EH (cell line): Measurements from ENCODE around the gene ARL6.

Experiments used
- DNase-seq: peaks from one replicate; pipeline ENCODE4 v3.0.0-alpha.2; 2015; ENCODE audit warnings: low read depth

The ARL6 gene, protein sequence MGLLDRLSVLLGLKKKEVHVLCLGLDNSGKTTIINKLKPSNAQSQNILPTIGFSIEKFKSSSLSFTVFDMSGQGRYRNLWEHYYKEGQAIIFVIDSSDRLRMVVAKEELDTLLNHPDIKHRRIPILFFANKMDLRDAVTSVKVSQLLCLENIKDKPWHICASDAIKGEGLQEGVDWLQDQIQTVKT

DNA sequence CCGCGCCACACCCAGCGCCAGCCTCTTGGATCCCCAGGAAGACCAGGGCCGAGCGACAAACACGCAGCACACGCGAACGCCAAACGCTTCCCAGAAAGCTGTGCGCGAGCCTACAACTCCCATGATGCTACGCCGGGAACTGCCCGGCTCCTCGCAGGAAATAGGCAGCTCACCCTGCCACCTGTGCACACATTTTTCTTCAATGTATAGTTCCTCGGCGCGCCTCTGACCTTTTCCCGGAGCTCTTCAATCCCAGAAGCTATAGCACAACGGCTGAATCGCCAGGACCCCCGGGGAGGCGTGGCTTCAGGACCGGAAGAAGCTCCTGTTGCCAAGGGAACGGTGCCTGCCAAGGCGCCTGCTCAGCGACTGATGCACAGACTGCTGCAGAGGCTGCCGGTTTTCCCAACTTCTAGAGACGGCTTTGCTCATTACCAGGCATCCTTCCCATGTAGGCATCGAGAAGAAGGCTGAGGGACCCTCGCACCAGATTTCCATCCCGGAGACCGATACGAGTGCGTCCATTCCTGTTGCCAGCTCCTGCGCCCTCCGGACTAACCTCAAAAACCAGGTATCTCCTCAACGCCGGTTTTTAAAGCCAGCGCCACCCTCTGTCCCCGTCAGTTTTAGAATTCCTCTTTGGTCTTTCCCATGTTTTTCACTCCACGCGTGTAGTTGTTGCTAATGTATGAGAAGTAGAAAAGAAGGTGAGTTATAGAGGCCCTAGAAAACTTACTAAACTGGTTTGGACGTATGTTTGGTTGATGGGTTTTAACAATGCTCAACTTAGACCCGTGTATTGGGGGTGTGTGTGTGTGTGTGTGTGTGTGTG, at the start of gene ARL6:
Gene ARL6, plus strand, starts transcription at position 352 of the 832 bp plus-strand sequence. CDS start 3,350 bp downstream, outside the sequence.
- peak; percentile 88 for DNase-seq

DNA sequence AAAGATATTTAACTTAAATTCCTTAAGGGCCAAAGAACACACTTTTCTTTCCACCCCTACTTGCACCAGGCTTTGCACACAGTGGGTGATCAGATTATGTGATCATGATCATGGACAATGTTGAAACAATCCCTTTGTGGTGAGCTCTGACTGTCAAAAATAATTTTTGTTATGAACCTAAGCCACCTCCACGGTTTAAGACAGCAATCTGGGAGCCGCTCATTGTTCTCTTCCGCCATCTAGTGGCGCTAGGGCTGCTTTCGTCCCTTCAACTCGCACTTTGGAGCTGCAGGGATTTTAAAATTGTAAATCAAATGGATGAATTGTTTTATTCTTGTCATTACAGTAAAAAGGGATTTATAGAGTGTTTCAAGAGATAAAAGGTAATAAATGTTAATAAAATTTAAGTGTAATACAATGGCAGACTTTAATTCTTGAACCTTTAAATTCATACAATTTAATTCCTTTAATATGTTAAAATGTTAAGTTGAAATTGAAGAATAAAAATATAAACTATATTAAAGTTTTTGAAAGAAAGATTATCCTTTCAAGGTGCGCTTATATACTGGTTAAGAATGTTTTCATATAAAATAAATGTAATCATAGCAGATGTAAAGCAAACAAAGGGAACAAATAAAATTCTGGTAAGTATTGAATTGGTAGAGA, 45.3 kb upstream of the ARL6 start:
- peak; percentile 65 for DNase-seq

GRCh38 chr3:97720417-97720816, 44.1 kb upstream of the ARL6 start:
- no peak for DNase-seq

DNA sequence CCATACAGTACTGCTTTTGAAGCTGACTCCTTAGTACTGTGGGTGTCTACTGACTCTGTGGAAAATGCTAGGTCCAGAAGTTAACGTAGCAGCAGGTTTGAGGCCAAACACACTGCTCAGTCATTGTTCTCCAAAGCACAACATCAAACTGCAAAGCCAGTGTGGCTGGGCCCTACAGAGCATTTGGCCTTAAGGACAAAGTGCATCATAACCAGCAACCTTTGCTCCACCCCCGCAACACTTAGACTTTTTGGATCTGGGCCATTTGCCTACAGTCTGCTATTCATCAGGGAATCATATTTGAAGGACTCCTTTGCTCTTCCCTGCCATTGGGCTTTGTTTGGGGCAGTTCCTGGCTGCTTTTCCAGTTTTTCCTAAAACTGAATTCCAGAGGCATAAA, 43.1 kb upstream of the ARL6 start:
- DNase-seq, result no peak

DNA sequence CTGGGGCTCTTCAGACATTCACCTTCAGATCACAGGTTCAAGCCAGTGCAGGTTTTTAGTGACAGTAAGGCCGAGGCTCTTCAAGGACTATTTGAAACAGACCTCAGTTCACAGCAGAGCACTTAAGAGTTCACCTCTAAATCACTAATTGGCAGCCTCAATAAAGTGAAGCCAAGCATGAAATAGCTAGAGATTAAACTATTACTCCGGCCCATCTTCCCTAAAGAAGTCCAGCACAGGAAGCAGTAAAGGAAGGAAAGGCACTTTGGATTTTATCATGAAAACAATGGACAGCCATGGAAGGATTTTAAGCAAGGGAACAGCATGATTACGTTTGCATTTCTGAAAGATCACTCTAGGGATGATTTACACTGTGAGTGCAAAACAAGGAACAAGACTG, 27.6 kb upstream of the ARL6 start:
- DNase-seq, result no peak

DNA sequence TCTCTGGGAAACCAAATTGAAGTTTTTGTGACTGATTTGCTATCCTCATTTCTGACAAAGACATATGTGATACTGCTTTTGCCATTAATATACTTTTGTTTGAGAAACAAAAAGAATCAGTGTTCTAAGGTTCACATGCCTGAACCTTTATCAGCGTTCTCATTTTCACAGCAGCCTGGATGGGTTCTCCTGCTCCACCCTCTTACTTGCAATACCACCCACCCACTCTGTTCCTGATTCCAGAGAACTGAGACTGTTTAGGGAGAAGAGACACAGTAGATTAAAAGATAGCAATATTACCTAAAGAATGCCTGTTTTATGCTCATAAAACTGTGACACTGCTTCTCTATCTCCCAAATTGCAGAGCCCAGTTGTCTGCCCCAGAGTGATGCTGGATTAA, 25.8 kb upstream of the ARL6 start:
- no peak for DNase-seq

DNA sequence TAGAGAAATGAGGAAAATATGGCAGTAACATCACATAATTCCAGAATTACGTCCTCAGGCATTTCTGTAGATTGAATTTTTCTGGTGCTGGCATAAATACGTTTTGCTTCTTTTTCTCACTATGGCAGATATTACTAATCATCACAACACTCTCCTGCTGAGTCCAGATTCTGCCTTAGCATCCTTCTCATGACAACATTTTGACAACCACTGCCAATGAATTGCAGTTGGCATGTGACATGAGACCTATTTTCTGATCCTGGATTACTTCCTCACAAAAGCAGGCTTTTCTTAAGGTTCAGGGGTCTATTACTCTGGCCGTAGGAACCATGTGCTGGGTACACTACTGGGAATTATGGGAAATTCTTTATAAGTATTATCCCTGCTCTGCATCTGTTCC, 22.5 kb upstream of the ARL6 start:
- no peak for DNase-seq

GRCh38 chr3:97744289-97744688, 20.3 kb upstream of the ARL6 start:
- DNase-seq, result no peak

GRCh38 chr3:97763586-97764406, 762 bp upstream of the ARL6 start:
- no peak for DNase-seq

DNA sequence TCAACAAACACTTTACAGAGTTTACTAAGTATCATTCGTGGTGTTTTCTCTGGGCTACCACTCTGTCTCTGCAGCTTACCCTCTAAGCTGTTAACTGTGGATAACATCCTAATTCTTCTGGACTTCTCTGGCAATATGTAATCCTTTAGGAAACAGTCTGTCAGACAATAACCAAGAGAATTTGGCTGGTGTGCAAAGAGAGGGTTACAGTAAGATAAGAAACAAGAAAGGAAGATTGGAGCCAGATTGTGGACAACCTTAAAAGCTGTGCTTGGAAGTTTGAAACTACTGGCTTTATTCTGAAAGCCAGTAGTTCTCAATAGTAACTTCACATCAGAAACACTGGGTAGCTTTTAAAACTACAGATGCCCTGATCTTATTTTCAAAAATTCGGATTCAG, 778 bp downstream of the ARL6 start:
- peak; percentile 1 for DNase-seq

GRCh38 chr3:97772926-97773325, 8.4 kb downstream of the ARL6 start:
- no peak for DNase-seq

DNA sequence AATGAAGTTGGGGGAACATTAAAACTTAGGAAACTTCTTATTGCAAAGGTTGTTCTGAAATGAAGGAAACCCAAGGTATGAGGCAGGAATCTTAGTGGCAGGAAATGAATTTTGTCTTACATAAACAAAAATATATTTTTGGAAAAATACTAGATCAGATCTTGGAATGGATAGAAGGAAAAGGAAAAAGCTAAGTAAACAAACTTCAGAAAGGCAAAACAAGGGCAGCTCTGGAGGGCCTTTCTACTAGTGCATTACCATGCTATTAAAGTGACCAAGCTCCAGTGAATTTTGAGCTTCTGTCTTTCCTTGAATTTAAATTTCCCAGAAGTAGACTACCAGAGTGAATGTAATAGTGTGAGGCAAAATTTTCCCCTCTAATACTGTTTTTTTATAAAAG, 13.6 kb downstream of the ARL6 start:
- DNase-seq, result no peak

DNA sequence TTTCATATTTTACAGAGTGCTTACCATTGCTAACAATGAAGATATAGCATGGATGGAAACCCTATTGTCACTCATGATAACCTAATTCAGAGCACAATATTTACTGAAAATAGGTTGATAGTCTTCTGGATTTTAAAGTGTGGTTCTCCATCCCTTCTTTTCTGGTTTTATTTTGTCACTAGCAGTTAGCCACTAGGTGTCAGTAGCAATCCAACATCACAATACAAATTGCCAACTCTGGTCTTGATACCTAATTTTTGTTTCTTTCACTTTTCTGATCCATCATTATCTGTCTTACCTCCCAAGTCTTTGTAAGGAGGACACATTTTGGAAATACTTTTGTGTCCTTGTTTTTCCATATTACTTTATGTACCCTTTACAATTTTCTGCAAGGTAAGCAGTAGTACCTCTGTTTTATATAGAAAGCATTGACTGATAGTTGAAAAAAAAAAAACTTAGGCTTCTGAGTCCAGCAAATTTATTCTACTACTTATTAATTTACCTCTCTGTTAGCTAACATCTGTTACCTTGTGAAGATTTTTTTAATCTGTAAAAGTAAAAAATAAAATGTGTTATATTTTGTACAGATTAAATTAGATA, 29.0 kb downstream of the ARL6 start:
- DNase-seq, result peak; percentile 63

DNA sequence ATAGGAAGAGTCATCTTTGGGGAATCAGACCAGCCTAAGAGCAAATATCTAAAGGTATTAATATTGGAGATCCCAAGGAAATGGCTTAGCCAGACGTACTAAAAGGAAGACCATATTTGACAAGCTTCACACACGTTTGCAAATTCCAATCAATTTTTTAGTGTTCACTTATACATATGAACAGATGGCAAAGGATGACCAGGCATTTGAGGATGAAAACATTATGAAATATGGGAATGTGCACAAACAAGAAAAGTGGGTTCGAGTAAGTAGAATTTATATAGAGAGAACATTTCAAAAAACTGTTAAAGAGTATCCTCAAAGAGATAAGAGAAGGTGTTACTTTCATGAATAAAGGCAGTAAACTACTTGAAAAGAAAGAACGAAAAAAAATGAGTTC, 31.4 kb downstream of the ARL6 start:
- no peak for DNase-seq

- DNase-seq, result no peak
Measured at GRCh38 chr3:97804471-97804870, 39.9 kb downstream of the ARL6 start.

- DNase-seq, result peak; percentile 28
Measured at GRCh38 chr3:97810779-97811390, 46.3 kb downstream of the ARL6 start.

GRCh38 chr3:97815149-97815917, 50.8 kb downstream of the ARL6 start:
- peak; percentile 19 for DNase-seq

DNA sequence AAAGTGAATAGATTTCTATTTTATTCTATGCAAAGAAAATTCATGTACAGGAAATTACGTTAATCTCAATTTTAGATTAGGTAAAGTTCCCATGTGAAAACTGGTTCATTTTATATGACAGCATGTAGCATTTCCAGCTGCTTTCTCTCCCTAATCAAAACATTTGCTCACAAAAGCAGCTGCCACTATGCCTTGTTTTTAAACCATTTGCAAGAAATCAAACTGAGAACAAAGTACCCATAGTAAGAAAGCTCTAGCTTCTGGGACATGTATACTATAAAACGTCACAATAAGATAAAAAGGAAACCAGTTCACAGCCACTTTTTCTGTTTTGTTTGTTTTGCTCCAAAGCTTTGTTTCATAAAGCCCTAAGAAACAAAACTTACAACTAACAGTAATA, 52.3 kb downstream of the ARL6 start:
- no peak for DNase-seq

GRCh38 chr3:97817965-97818364, 53.4 kb downstream of the ARL6 start:
- DNase-seq, result no peak

GRCh38 chr3:97820780-97821179, 56.2 kb downstream of the ARL6 start:
- no peak for DNase-seq
